NCI-H460 (cell line): ENCODE data around the gene GSK3B. TPM values are rescaled to one million over a fixed set of nuclear protein-coding genes. Genes with fewer than 3 reads are reported as not detected.
"Not testable (repeated sequence)": the region's sequence is repeated elsewhere in the genome, so short reads cannot be mapped to it uniquely, and the experiment has no call there.

Experiments used
- DNase-seq: peaks from one replicate; pipeline ENCODE4 v3.0.0-alpha.2; 2016; ENCODE audit warnings: low read depth; ENCODE audit errors: extremely low read depth
- total RNA-seq: library from RNA; depleted of rRNA; stranded (reverse); fragments of >200 nt; shearing (Covaris generic); gene quantifications from 2 replicates; pipeline ENCODE4 v1.2.3, GENCODE V29; 2014

Gene GSK3B
- total RNA-seq, 1 experiment from 2014 or later: 49.9 TPM

DNA sequence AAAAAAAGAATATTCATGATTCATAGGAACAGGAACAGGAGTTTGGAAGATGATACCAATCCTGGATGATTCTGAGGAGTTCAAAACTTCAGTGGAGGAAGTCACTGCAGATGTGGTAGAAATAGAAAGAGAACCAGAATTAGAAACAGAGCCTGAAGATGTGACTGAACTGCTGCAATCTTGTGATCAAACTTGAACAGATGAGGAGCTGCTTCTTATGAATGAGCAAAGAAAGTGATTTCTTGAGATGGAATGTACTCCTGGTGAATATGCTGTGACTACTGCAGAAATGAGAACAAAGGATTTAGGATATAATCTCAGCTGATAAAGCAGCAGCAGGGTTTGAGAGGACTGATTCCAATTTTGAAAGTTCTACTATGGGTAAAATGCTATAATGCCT lies 72.7 kb downstream of the GSK3B start:
- DNase-seq: no peak

DNA sequence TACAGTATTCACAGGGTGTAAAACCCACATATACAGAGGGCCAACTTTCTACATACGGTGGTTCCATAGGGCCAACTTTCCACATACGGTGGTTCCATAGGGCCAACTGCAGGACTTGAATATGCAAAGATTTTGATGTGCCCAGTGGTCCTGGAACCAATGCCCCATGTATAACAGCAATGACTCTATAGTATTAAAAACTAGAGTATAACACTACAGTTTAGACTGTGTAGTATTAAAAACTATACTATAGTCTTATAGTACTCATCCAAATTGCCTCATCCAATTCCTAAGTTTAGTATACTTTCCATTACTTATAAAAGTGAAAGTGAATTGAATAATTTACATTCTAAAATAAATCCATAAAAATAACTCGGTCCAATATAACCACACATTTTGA lies 75.9 kb downstream of the GSK3B start:
- no peak for DNase-seq

DNA sequence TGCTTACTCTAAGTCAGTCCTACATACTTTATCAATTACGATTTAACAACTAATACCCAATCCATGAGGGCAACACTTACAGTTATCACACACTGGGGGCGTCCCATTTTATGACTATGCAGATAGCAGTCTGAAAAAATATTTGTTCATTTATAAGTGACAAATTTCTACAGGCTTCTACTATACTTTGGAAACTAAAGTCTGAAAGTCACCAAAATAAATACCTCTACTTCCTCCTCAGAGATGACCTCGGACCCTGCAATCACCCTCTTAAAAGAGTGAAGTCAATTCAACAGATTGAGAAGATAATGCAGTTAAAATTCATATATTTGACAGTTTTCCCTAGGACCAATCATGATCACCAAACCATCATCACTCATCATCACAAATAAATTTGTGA lies 76.6 kb downstream of the GSK3B start:
- DNase-seq: no peak

DNA sequence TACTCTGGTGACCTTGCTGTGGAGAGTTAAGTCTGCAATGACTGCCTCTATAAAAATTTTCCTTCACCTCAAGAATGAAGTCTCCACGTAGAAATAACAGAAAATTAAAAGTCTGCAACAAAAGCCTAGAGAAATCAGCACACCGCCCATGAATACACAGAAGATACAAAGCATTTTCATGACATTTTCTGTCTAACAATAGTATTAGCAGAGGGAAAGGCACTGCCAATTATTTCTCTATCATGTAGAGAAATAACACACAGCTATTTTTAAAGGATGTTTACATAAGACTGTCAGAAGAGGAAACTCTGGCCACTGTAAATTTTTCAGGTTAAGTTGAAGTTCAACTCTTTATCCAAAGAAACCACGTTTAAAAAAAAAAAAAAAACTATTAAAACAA lies 80.8 kb downstream of the GSK3B start:
- DNase-seq: no peak

DNA sequence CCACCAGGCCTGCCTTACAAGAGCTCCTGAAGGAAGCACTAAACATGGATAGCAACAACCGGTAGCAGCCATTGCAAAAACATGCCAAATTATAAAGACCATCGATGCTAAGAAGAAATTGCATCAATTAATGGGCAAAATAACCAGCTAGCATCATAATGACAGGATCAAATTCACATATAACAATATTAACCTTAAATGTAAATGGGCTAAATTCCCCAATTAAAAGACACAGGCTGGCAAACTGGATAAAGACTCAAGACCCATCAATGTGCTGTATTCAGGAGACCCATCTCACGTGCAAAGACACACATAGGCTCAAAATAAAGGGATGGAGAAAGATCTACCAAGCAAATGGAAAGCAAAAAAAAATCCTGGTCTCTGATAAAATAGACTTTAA lies 88.5 kb downstream of the GSK3B start:
- not testable (repeated sequence) for DNase-seq

DNA sequence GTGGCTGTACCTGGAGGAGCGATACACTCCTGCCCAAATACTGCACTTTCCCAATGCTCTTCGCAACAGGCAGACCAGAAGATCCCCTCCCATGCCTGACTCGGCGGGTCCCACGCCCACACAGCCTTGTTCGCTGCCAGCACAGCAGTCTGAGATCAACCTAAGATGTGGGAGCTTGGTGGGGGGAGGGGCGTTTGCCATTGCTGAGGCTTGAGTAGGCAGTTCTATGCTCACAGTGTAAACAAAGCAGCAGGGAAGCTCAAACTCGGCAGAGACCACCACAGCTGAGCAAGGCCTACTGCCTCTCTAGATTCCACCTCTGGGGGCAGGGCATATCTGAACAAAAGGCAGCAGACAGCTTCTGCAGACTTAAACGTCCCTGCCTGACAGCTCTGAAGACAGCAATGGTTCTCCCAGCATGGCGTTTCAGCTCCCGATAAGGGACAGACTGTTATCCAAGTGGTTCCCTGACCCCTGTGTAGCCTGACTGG lies 90.2 kb downstream of the GSK3B start:
- not testable (repeated sequence) for DNase-seq

DNA sequence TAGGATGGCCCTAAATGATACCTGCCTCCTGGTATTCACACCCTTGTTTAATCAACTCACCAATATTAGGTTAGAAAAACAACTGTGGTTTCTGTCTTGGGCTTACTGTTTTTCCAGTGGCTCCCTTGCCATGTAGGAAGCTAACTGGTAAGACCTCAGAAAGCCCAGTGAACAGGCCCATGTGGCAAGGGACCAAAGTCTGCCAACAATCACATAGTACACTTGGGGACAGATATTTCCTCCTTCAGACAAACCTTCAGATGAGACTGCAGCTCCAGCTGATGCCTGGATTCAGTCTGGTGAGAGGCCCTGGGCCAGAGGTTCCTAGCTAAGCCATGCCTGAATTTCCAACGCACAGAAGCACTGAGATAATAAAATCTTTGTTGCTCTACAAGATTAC lies 96.1 kb downstream of the GSK3B start:
- no peak for DNase-seq

DNA sequence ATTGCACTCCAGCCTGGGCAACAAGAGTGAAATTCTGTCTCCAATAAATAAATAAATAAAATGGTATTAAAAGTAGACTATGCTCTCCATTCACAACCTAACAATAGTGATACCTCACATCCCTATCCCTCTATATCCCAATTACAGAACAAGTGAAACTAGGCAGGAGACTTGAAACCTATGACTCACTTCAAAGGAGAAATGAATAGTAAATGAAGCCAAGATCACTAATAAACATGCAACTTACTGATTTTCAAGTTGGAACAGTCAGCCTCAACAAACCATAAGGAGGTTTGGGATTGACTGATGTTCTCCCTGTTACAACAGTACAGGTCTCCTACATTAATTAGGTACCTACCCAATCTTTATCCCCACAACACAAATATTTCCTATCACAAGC lies 103.4 kb downstream of the GSK3B start:
- no peak for DNase-seq

DNA sequence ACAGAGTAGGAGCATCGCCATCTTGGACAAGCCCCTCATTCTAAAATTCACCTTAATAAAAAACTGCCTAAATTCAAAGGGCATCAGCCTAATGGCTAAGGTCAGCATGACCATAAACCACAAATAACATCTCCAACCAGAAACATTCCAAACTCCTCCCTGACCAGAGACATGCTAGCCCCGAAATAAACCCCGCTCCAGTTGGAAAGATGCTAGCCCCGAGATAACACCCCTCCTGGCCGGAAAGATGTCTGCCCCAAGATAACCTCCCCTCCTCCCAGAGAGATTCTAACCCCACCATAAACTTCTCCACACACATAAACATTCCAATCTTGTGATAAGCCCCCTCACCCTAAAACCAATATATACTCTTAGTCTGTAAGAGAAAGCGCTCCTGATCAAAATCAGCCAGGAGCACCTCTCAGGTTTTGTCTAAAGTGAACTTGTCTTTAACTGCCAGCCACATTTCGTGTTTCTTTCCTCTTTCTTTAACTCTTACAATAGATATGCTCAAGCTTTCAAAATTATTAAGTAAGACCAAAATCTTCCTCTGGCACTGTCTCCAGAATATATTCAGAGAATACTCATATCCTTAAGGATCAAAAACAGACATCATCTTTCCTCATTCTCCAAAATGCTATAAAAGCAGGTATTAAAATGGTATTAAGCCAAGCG lies 104.1 kb downstream of the GSK3B start:
- no peak for DNase-seq

DNA sequence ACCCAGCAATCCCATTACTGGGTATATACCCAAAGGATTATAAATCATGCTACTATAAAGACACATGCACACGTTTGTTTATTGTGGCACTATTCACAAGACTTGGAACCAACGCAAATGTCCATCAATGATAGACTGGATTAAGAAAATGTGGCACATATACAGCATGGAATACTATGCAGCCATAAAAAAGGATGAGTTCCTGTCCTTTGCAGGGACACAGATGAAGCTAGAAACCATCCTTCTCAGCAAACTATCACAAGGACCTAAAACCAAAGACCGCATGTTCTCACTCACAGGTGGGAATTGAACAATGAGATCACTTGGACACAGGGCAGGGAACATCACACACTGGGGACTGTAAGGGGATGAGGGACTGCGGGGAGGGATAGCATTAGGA lies 107.4 kb downstream of the GSK3B start:
- not testable (repeated sequence) for DNase-seq

DNA sequence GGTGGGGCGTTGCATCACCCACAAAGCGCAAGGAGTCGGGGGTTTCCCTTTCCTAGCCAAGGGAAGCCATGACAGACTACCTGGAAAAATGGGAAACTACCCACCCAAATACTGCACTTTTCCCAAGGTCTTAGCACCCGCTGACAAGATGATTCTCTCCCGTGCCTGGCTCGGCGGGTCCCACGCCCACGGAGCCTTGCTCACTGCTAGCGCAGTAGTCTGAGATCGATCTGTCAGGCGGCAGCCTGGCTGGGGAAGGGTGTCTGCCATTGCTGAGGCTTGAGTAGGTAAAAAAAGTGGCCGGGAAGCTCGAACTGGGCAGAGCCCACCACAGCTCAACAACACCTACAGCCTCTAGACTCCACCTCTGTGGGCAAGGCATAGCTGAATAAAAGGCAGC lies 112.9 kb downstream of the GSK3B start:
- no peak for DNase-seq

DNA sequence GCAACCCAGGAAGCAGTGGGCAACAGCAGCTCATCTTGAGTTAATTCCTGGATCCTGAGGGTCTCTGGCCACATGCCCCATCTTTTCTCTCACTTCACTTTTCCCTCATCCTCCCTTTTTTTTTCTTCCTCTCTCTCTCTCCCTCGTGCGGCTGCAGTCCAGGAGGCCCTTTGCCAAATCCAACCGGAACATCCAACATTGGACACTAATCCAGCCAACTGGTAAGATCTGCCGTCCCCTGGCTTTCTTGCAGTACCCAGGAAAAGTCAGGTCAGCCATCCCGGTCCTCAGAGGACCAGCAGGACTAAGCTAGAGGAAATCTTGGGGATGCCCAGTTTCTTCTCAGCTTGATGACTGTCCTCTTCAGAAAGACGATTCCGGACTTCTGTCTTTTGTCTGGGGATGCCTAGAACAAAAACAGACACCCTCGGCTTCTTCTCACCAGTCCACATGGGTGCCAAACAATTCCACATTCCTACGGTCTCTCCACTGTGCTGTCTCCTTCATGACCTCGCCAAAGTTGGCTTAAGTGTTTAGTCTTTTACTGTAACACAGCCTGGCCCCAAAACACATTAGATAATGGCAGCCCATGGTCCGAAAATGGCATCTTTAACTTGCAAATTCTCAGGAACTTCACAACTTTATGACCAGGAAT lies 115.6 kb downstream of the GSK3B start:
- DNase-seq: no peak

DNA sequence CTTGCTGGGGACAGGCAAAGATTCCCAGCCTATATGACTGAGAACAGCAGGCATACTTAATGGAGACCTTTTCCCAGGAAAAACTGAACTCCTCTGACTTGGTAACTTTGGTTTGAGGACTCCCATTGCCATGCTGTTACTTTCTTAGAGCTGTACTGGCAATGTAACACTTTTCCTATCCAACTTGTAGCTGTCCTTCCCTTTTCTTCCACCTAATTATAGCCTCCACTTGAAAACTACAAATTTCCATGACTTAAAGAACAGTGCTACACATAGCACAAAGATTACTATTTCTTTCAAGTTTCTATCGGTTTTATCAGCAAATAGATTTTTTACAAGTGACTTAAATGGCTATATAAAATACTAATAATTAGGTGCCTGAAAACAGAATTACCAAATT lies 116.9 kb downstream of the GSK3B start:
- no peak for DNase-seq

DNA sequence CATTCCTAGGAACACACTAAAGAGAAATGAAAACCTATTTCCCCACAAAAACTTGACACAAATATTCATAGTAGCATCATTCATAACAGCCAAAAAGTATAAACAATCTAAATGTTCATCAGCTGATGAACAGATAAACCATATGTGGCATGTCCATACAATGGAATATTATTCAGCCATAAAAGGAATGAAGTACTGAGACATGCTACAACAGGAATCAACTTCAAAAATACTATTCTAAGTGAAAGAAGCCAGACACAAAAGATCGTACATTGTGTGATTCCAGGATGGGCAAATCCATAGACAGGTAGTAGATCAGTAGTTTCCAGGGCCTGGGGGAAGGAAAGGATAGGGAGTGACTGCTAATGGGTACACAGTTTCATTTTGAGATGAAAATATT lies 118.0 kb downstream of the GSK3B start:
- no peak for DNase-seq

DNA sequence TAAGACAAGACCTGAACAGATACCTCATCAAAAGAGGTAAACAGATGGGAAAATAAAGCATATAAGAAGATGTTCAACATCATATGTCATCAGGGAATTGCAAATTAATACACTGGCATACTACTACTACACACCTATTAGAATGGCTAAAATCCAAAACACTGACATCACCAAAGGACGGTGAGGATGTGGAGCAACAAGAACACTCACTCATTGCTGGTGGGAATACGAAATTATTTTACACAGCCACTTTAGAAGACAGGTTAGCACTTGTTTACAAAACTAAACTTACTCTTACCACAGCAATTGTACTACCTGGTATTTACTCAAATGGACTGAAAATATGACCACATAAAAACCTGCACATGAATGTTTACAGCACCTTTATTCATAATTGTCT lies 119.6 kb downstream of the GSK3B start:
- DNase-seq: no peak

DNA sequence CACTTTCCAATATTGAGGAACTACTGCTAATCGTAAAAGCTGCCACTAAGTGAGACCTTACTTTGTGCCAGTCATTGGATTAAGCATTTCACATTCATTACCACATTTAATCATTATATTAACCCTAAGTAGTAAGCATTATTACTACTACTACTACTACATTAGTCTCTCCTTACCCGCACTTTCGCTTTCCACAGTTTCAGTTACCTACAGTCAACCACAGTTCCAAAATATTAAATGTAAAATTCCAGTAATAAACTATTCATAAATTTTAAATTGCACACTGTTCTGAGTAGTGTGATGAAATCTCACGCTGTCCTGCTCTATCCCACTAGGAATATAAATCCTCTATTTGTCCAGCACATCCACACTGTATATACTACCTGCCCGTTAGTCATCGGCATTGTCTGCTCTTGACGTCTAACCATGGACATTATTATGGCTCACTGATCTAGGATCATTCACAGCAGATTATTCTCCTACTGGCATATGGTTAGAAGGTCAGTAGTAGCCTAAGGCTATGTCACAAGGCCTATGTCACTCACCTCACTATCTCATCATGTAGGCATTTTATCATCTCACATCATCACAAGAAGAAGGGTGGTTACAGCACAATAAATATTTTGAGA lies 121.1 kb downstream of the GSK3B start:
- peak; percentile 24 for DNase-seq

DNA sequence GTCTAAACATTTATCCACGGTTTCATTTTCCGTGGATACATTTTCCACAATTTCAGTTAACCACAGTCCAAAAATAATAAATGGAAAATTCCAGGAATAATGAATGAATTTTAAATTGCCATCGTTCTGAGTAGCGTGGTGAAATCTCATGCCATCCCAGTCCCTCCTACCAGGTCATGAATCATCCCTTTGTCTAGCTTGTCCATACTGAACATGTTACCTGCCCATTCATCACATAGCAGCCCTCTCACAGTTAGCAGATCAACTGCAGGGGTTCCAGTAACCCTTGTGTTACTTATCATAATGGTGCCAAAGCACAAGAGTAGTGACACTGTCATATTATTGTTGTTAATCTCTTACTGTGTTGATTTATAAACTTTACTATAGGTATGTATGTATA lies 124.5 kb downstream of the GSK3B start:
- no peak for DNase-seq

DNA sequence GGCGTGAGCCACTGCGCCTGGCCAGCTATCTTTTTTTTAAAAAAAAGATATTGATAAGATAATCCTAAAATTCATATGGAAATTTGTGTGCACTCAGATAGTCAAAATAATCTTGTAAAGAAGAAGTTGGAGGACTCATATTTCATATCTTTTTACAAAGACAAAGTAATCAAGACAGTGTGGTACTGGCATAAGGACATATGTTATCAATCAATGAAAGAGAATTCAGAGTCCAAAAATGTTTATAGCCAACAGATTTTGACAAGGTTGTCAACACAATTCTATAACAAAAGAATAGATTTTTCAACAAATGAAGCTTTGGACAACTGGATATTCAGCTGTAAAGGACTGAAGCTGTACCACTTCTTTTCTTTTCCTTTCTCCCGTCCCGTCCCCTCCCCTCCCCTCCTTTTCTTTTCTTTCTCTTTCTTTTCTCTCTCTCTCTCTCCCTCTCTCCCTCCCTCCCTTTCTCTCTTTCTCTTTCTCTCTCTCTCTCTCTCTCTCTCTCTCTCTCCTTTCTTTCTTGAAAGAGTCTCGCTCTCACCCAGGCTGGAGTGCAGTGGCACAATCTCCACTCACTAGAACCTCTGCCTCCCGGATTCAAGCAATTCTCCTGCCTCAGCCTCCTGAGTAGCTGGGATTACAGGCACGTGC lies 126.8 kb downstream of the GSK3B start:
- no peak for DNase-seq

DNA sequence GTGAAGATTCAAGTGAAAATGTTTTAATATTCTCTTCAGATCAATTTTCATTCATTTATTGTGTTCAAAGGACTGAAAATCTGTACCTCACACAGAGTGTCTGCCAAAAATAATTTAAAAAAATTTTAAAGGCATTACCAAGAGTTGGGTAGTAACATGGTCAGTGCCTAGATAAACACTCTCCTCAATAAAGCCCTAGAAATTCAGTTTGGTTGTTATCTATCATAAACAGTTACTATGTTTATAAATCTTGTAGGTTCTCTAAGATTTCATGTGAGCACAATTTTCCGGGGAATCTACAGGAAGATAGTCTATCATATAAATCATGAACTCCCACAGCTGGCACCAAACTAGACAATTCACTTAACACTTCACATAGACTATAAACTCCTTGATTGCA lies 128.6 kb downstream of the GSK3B start:
- no peak for DNase-seq

DNA sequence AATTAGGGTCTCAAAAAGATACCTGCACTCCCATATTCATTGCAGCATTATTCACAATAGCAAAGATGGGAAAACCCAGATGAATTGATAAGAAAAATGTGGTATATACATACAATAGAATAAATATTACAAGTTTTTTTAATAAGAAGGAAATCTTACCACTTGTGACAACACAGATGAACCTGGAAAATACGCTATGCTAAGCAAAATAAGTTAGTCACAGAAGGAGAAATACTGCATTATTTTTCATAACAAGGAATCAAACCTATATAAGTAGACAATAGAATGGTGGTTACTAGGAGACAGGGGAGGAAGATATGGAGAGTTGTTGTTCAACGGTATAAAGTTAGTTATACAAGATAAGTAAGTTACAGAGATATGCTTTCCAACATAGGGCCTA lies 130.0 kb downstream of the GSK3B start:
- no peak for DNase-seq

DNA sequence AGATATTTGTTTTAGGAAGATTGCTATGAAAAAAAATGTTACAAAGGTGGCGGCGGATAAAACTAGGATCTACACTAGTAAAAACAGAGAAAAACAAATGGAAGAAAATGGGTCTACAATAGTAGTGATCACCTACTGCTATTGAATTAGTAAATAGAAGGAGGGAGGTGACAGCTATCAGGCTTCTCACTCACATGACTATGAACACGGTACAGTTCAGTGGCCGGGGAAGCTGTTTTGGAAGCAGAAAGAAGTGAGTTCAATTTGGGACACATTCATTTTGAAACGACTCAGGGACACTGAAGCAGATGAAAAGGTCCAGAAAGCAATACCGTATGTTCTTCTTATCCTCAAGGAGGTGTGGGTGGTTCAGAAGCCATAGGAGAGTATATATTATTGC lies 138.3 kb downstream of the GSK3B start:
- DNase-seq: no peak
